Measurements from ENCODE around the gene SDK1. TPM values are rescaled to one million over a fixed set of nuclear protein-coding genes. Genes with fewer than 3 reads are reported as not detected.

Gene SDK1
- total and polyA plus RNA-seq, 7 experiments from 2014 or later: 0.07 to 2.5 (median 0.54) TPM

DNA sequence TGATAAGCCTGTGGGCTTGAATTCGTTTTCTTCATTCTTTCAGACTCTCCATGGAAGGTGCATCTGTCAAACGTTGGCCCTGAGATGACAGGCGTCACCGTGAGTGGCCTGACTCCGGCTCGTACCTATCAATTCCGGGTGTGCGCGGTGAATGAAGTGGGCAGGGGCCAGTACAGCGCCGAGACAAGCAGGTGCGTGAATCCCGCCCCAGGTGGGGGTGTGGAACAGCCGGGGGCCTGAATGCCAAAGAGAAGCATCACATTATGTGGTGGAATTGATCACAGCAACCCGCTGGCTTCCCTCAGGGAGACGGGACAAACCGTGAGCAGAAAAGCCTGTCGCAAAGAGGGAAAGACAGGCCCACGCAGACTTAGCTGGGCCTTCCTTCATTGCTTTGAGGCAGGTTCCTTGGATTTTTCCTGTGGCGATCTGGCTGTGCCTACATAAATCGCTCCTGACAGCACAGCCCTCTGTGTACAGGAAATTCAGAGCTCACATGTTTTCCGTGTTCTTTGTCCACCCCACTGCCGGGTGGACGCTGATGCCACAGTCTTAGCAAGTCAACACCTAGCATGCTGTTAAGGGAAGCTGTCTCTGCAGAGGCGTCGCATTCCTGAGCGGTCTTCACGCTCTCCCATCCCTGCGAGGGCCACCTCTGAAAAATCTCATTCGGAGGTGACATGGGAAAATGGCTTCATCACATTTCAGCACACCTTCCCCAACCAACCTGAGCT is 710.0 kb downstream of the SDK1 start:
- peaks cover 0 to 5% (median 3%) of the 10 kb centered on the region in 5 donors for H3K27me3 Mint-ChIP-seq
- CTCF ChIA-PET: no interaction called here
- no peak overlapping the region for H3K27ac ChIP-seq (ENCODE audit: low read depth, low read length)
- POLR2A ChIA-PET: no interaction called here
- H3K36me3 ChIP-seq (ENCODE audit: control insufficient read depth in 2 of 3, insufficient read depth in 3 of 3, low read length in 3 of 3): no peaks in the 10 kb centered on the region
- H3K4me3 ChIP-seq (ENCODE audit: low read length): no peak overlapping the region
- no peak overlapping the region for H3K27ac Mint-ChIP-seq
- H3K4me1 ChIP-seq (ENCODE audit: control insufficient read depth in 2 of 2, insufficient read depth in 2 of 2, low read length in 2 of 2): no peaks in the 10 kb centered on the region
- ATAC-seq (no peak), DNase-seq (no peak)
- peaks cover 0 to 2% (median 0%) of the 10 kb centered on the region in 7 donors for H3K4me1 Mint-ChIP-seq
- H3K27me3 ChIP-seq (ENCODE audit: control insufficient read depth in 2 of 2, insufficient read depth in 2 of 2, low read length in 2 of 2): no peaks in the 10 kb centered on the region
- intact Hi-C loops (cut with micrococcal nuclease): no loop called here
- peaks cover 0 to 4% (median 0%) of the 10 kb centered on the region in 11 donors for H3K9me3 Mint-ChIP-seq
- H3K36me3 Mint-ChIP-seq: peaks cover 0 to 13% (median 4%) of the 10 kb centered on the region in 5 donors
- no peak overlapping the region for H3K4me3 Mint-ChIP-seq
- H3K9me3 ChIP-seq (ENCODE audit: control insufficient read depth in 2 of 3, low read length in 3 of 3): no peaks in the 10 kb centered on the region

GRCh38 chr7:4013793-4014192 is 712.7 kb downstream of the SDK1 start:
- peaks cover 0 to 6% (median 0%) of the 10 kb centered on the region in 5 donors for H3K27me3 Mint-ChIP-seq
- CTCF ChIA-PET: no interaction called here
- no peak overlapping the region for H3K4me3 ChIP-seq (ENCODE audit: low read length)
- intact Hi-C loops (cut with micrococcal nuclease): no loop called here
- DNase-seq (no peak), ATAC-seq (no peak)
- H3K36me3 ChIP-seq (ENCODE audit: control insufficient read depth in 2 of 3, insufficient read depth in 3 of 3, low read length in 3 of 3): no peaks in the 10 kb centered on the region
- H3K27ac ChIP-seq (ENCODE audit: low read depth, low read length): no peak overlapping the region
- H3K36me3 Mint-ChIP-seq: peaks cover 0 to 33% (median 18%) of the 10 kb centered on the region in 5 donors
- H3K27ac Mint-ChIP-seq: no peak overlapping the region
- H3K9me3 ChIP-seq (ENCODE audit: control insufficient read depth in 2 of 3, low read length in 3 of 3): peaks cover 0 to 3% (median 0%) of the 10 kb centered on the region in 3 experiments
- no peaks in the 10 kb centered on the region for H3K27me3 ChIP-seq (ENCODE audit: control insufficient read depth in 2 of 2, insufficient read depth in 2 of 2, low read length in 2 of 2)
- H3K4me1 Mint-ChIP-seq: peaks cover 0 to 2% (median 0%) of the 10 kb centered on the region in 7 donors
- POLR2A ChIA-PET: no interaction called here
- no peaks in the 10 kb centered on the region for H3K4me1 ChIP-seq (ENCODE audit: control insufficient read depth in 2 of 2, insufficient read depth in 2 of 2, low read length in 2 of 2)
- peaks cover 0 to 12% (median 4%) of the 10 kb centered on the region in 11 donors for H3K9me3 Mint-ChIP-seq
- H3K4me3 Mint-ChIP-seq: no peak overlapping the region

DNA sequence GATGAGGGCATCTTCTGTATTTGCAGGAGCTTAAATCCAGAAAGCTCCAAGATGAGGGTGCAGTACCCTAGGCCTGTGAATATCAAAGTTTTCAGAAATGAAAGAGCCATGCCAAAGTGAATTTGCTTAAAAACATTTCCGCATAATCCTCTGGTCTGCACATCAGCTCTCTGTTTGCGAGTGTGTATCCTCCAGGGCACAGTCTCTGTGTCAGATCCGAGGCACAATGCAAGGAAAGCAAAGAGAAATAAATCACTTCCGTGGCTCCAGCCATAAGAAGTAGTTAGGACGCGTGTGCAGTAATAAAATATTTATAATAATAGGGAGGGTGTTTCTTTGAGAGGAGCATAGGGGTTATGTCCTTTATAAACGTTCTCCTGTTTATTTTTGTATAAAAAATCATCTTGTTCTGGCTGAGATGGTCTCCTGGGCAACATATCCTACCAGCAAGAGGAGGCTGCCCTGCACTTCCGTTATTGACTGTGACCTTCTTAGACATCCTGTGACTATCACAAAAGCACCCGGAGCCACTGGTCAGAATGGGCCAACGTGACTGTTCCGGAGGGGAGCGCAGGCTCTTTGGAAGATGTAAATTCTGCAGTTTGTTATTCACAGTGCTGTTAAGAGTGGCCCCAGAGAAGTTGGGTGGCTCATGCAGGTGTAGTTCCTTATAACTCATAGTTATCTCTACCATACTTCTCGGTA is 713.4 kb downstream of the SDK1 start:
- Mint-ChIP-seq H3K27ac (no peak overlapping the region), H3K36me3 (peaks cover 0 to 33% (median 22%) of the 10 kb centered on the region in 5 donors), H3K27me3 (peaks cover 0 to 6% (median 0%) of the 10 kb centered on the region in 5 donors), H3K4me3 (no peak overlapping the region), H3K4me1 (peaks cover 0 to 2% (median 0%) of the 10 kb centered on the region in 7 donors), H3K9me3 (peaks cover 0 to 13% (median 6%) of the 10 kb centered on the region in 11 donors)
- no peaks in the 10 kb centered on the region for H3K4me1 ChIP-seq (ENCODE audit: control insufficient read depth in 2 of 2, insufficient read depth in 2 of 2, low read length in 2 of 2)
- no peaks in the 10 kb centered on the region for H3K27me3 ChIP-seq (ENCODE audit: control insufficient read depth in 2 of 2, insufficient read depth in 2 of 2, low read length in 2 of 2)
- intact Hi-C loops (cut with micrococcal nuclease): no loop called here
- H3K27ac ChIP-seq (ENCODE audit: low read depth, low read length): no peak overlapping the region
- H3K4me3 ChIP-seq (ENCODE audit: low read length): no peak overlapping the region
- POLR2A ChIA-PET: no interaction called here
- no peaks in the 10 kb centered on the region for H3K36me3 ChIP-seq (ENCODE audit: control insufficient read depth in 2 of 3, insufficient read depth in 3 of 3, low read length in 3 of 3)
- DNase-seq (no peak), ATAC-seq (no peak)
- CTCF ChIA-PET: no interaction called here
- peaks cover 0 to 9% (median 0%) of the 10 kb centered on the region in 3 experiments for H3K9me3 ChIP-seq (ENCODE audit: control insufficient read depth in 2 of 3, low read length in 3 of 3)

DNA sequence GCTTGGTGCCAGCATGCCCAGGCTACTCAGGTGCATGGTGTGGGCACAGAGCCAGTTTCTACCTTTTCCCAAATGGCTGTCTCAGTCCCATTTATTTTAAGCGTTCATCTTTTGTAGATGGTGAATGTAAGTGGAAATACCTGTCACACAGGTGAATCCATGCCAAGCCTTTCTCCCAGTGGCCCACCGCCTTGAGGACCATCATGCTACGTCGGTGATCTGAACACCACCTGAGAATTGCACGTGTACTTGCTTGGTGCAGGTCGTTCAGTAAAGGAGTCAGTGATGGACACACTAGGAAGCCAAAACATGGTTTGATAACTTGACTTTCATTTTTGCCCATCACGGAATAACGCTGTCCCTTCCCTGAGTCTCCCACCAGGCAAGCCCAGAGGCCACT is 714.3 kb downstream of the SDK1 start:
- Histone ChIP-seq H3K4me1 (ENCODE audit: control insufficient read depth in 2 of 2, insufficient read depth in 2 of 2, low read length in 2 of 2) (no peaks in the 10 kb centered on the region), H3K27ac (ENCODE audit: low read depth, low read length) (no peak overlapping the region), H3K27me3 (ENCODE audit: control insufficient read depth in 2 of 2, insufficient read depth in 2 of 2, low read length in 2 of 2) (no peaks in the 10 kb centered on the region), H3K36me3 (ENCODE audit: control insufficient read depth in 2 of 3, insufficient read depth in 3 of 3, low read length in 3 of 3) (no peaks in the 10 kb centered on the region), H3K4me3 (ENCODE audit: low read length) (no peak overlapping the region), H3K9me3 (ENCODE audit: control insufficient read depth in 2 of 3, low read length in 3 of 3) (peaks cover 0 to 9% (median 0%) of the 10 kb centered on the region in 3 experiments)
- no peak overlapping the region for H3K4me3 Mint-ChIP-seq
- H3K27me3 Mint-ChIP-seq: peaks cover 0 to 6% (median 0%) of the 10 kb centered on the region in 5 donors
- H3K27ac Mint-ChIP-seq: no peak overlapping the region
- DNase-seq: no peak
- peaks cover 0 to 2% (median 0%) of the 10 kb centered on the region in 7 donors for H3K4me1 Mint-ChIP-seq
- H3K9me3 Mint-ChIP-seq: peaks cover 0 to 13% (median 7%) of the 10 kb centered on the region in 11 donors
- ATAC-seq: no peak
- CTCF ChIA-PET: no interaction called here
- POLR2A ChIA-PET: no interaction called here
- intact Hi-C loops (cut with micrococcal nuclease): no loop called here
- peaks cover 0 to 33% (median 25%) of the 10 kb centered on the region in 5 donors for H3K36me3 Mint-ChIP-seq

DNA sequence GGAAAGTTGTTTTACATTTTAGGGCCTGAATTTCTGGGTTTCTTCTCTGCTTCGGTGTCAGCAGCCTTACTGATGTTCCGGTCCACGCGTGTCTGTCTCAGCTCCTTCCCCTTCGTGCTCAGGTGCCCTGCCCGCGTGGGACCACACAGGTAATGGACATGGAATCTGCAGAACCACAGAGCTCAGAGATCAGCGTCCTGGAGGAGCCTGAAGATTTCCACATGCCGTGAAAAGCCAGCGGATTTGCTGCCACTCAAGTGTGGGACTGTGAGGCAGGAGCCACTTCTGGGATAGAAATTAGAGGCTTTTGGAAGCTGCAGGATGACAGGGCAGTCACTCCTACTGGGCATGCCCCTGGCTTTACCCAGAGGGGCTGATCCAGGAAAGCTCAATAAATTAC is 714.9 kb downstream of the SDK1 start:
- CTCF ChIA-PET: no interaction called here
- ATAC-seq (no peak), DNase-seq (no peak)
- Histone ChIP-seq H3K9me3 (ENCODE audit: control insufficient read depth in 2 of 3, low read length in 3 of 3) (peaks cover 0 to 9% (median 0%) of the 10 kb centered on the region in 3 experiments), H3K27me3 (ENCODE audit: control insufficient read depth in 2 of 2, insufficient read depth in 2 of 2, low read length in 2 of 2) (no peaks in the 10 kb centered on the region), H3K36me3 (ENCODE audit: control insufficient read depth in 2 of 3, insufficient read depth in 3 of 3, low read length in 3 of 3) (no peaks in the 10 kb centered on the region), H3K4me3 (ENCODE audit: low read length) (no peak overlapping the region), H3K27ac (ENCODE audit: low read depth, low read length) (no peak overlapping the region), H3K4me1 (ENCODE audit: control insufficient read depth in 2 of 2, insufficient read depth in 2 of 2, low read length in 2 of 2) (no peaks in the 10 kb centered on the region)
- Mint-ChIP-seq H3K4me3 (no peak overlapping the region), H3K27me3 (peaks cover 0 to 6% (median 0%) of the 10 kb centered on the region in 5 donors), H3K36me3 (peaks cover 0 to 34% (median 27%) of the 10 kb centered on the region in 5 donors), H3K9me3 (peaks cover 0 to 13% (median 7%) of the 10 kb centered on the region in 11 donors), H3K27ac (no peak overlapping the region), H3K4me1 (peaks cover 0 to 2% (median 0%) of the 10 kb centered on the region in 7 donors)
- intact Hi-C loops (cut with micrococcal nuclease): no loop called here
- POLR2A ChIA-PET: no interaction called here

DNA sequence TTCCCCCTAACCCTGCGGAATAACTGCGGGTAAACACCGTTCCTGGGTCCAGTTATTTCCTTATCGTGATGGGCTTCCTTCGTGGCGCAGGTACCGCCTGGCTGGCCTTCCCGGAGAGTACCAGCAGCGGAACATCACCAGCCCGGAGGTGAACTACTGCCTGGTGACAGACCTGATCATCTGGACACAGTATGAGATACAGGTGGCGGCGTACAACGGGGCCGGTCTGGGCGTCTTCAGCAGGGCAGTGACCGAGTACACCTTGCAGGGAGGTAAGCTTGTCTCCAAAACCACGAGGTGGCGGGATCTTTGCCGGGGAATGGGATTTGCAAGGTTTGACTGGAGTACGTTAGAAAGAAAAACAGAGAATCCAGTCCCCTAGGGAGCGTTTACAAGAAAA is 716.0 kb downstream of the SDK1 start:
- H3K36me3 ChIP-seq (ENCODE audit: control insufficient read depth in 2 of 3, insufficient read depth in 3 of 3, low read length in 3 of 3): no peaks in the 10 kb centered on the region
- Mint-ChIP-seq H3K4me3 (no peak overlapping the region), H3K27me3 (peaks cover 0 to 5% (median 0%) of the 10 kb centered on the region in 5 donors), H3K27ac (no peak overlapping the region), H3K4me1 (peaks cover 0 to under 1% (median 0%) of the 10 kb centered on the region in 7 donors), H3K9me3 (peaks cover 0 to 13% (median 7%) of the 10 kb centered on the region in 11 donors), H3K36me3 (peaks cover 0 to 32% (median 28%) of the 10 kb centered on the region in 5 donors)
- H3K27ac ChIP-seq (ENCODE audit: low read depth, low read length): no peak overlapping the region
- H3K4me1 ChIP-seq (ENCODE audit: control insufficient read depth in 2 of 2, insufficient read depth in 2 of 2, low read length in 2 of 2): no peaks in the 10 kb centered on the region
- CTCF ChIA-PET: no interaction called here
- H3K4me3 ChIP-seq (ENCODE audit: low read length): no peak overlapping the region
- ATAC-seq (no peak), DNase-seq (no peak)
- intact Hi-C loops (cut with micrococcal nuclease): no loop called here
- peaks cover 0 to 9% (median 0%) of the 10 kb centered on the region in 3 experiments for H3K9me3 ChIP-seq (ENCODE audit: control insufficient read depth in 2 of 3, low read length in 3 of 3)
- H3K27me3 ChIP-seq (ENCODE audit: control insufficient read depth in 2 of 2, insufficient read depth in 2 of 2, low read length in 2 of 2): no peaks in the 10 kb centered on the region
- POLR2A ChIA-PET: no interaction called here

All from naive thymus-derived CD4-positive, alpha-beta T cell (primary cell).